Stimulated activated CD4-positive, alpha-beta T cell treated with anti-CD3 and anti-CD28 coated beads, Interleukin-4, amount 100 ng/mL, for 4 hours (primary cell): Measurements from ENCODE around the gene TCFL5.

ENCODE experiments used
- DNase-seq, 2 experiments: peaks; one replicate each; pipeline ENCODE4 v3.0.0-alpha.2; 2020

TCFL5 gene

GRCh38 chr20:62861726-62862336 is at the start of gene TCFL5:
TSS of gene TCFL5 (minus strand) at chr20:62861822. CDS start at chr20:62861670, 152 bp downstream.
- DNase-seq: peak; percentile 89 to 96

DNA sequence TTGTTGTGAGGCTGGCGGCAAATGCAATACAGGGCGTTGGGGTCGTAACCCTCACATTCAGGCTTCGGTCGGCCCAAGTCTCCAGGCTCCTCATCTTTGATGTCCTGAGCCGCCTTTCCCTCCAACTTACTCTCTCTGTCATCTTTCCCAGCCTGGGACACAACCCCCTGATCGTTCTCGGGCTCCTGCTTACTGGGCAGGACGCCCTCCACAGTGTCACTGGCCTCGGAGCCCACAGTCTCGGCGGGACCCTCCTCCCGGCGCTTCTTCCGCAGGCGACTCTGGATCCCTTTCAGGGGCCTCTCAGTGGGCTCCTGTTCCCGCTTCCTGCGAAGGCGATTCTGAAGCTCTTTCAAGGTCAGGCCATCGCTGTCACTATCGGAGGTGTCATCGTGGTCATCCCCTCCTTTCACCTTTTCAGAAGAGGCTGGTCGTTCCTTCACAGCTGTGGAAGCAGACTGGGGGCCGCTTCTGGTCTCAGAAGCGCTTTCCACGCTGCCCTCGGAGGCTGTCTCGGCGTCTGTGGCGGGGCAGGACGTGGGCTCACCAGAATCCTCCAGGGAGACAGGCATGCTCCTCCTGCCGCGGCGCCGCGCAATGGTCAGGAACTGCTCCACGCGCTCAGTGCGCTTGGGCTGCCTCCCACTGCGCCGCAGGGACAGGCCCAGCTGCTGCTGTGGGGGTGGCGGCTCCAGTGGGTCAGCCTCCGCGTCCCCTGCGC is 49.3 kb upstream of the TCFL5 start:
- no peak for DNase-seq

- DNase-seq: no peak
These were observed 48.7 kb upstream of the TCFL5 start for GRCh38 chr20:62910217-62910766.

GRCh38 chr20:62908971-62909791 is 47.6 kb upstream of the TCFL5 start:
- no peak for DNase-seq

- no peak for DNase-seq
These were observed 46.0 kb upstream of the TCFL5 start for GRCh38 chr20:62907384-62908317.

GRCh38 chr20:62906647-62907375 is 45.2 kb upstream of the TCFL5 start:
- no peak for DNase-seq

DNA sequence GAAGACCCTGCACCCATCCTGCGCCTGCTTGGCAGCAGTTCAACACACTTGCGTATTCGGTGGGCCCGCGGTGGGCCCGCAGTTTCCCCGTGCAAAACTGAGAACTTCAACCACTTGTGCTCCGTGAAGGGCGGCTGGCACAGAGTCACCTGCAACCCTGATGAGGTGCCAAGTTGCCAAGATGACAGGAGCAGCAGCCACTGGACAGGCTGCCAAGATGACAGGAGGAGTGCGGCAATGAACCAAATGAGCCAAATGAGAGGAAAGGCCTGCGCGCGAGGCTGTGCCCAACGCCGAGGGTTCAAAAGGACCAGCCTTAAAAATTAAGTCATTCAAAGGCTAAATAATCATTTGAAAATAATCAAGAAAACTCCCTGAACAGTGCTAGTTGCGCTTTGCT is 44.6 kb upstream of the TCFL5 start:
- no peak for DNase-seq

DNA sequence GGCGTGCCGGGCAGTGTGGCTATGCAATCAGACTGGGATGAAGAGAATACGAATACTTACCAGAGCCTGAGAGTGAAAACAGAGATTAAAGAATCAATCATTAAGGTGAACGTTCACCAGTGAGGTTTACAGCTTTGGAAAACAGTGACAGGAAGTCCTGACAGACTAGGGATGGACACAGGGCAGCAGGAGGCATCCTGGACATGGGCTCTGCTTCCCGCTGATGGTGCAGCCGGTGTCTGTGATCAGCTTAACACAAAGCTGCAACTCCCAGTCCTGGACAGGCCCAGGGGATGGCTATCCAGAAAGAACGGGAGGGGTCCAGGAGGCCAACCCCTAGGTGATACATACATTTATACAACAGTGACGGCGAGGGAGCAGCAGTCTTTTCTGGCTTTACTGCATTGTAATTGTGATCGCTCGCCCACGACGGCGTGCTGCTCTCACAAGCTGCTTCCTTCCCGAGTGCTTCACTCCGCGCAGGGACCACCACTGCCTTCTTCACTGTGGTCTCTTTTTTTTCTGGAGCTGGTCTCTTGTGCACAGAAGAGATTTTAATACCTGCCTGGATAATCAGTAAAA is 44.0 kb upstream of the TCFL5 start:
- no peak for DNase-seq

- no peak for DNase-seq
These were observed 41.4 kb upstream of the TCFL5 start for GRCh38 chr20:62902926-62903615.

- DNase-seq: no peak
These were observed 40.3 kb upstream of the TCFL5 start for GRCh38 chr20:62901891-62902290.

DNA sequence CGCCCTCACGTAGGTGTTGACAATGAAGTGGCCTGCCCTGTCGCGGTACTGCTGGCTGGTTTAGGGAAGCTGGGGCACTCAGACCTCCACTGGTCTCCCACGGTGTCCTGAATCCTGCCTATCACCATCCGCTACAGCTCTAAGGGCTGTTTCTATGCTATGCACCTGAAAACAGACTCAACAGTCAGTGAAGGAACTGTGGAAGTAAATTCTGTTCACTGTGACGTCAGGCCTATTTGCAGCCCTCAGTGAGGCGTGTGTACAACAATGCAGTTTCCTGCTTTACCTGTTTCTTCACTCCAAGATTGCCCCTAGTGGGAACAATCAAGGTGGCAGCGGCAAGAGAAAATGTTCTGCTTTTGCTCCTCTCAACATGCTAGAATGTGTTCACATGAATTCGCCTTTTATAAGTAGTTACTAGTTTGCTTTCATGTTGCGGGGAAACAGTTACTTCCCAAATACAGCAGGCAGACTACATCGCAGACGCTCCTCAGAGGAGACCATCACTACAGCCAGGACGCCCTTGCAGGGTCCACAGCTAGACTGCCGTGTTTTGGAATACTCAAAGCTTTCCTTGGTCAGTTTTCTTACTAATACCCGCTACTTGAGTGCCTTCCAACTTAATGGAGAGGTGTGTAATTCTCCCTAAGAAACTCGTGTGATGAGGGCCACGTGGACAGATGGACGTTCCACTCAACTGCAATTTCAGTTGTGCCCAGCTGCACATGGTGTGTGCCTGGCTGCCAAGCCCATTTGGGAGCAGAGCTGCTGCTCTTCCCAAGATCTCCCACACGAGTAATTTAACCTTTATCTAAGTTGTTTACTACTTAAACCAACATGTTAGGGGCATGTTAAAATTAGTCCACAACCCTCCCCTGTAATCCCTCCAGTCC is 39.3 kb upstream of the TCFL5 start:
- DNase-seq: no peak

- DNase-seq: peak; percentile 66 to 67
These were observed 38.5 kb upstream of the TCFL5 start for GRCh38 chr20:62900052-62900691.

DNA sequence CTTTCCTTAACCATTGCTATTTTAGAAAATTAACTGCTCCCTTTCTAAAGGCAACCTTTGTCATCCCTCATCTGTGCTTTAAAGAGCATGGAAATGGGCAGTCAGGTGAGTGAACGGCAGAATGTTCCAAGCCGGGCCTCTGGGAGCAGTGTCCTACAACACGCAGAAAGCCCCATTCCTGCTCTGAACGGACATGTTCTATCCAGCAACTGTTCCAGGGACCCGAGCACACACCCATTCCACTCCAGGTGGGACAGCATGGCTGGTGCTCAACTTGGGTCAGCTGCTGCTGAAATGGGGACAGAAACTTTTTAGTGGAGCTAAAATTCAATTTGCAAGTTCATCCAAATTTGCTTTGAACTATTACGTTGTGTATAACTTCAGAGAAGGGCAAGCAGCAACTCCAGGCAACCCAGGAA is 38.0 kb upstream of the TCFL5 start:
- no peak for DNase-seq

DNA sequence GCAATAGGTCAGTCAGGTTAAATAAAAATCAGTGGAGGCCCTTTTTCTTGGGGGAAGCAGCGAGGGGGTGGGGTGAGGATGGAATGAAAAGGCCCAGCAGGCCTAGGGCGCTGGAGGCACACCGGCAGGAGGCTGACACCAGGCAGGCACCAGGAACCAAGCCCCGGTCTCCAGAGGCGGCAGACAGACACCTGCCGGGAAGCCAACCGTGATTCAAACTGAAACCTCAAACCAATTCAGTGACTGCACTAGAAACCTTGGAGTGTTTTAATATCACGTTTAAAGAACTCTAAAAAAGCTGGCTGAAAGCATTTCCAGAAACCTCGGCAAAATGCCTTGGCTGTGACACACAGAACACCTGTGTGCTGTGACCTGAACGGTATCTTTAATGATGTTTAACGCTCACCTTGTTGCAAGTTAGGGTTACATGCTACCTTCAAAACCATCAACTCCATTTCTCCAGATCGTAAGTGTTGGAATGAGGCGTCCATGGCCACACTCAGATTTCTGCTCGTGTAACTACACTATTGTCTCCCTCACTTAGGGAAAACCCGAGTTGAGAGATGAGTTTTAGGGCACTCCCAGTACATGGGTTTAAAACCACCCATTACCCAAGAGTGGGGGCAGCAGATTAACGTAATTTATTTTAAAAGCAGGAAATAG is 37.5 kb upstream of the TCFL5 start:
- DNase-seq: peak in 1 of 2 experiments; percentile 35

DNA sequence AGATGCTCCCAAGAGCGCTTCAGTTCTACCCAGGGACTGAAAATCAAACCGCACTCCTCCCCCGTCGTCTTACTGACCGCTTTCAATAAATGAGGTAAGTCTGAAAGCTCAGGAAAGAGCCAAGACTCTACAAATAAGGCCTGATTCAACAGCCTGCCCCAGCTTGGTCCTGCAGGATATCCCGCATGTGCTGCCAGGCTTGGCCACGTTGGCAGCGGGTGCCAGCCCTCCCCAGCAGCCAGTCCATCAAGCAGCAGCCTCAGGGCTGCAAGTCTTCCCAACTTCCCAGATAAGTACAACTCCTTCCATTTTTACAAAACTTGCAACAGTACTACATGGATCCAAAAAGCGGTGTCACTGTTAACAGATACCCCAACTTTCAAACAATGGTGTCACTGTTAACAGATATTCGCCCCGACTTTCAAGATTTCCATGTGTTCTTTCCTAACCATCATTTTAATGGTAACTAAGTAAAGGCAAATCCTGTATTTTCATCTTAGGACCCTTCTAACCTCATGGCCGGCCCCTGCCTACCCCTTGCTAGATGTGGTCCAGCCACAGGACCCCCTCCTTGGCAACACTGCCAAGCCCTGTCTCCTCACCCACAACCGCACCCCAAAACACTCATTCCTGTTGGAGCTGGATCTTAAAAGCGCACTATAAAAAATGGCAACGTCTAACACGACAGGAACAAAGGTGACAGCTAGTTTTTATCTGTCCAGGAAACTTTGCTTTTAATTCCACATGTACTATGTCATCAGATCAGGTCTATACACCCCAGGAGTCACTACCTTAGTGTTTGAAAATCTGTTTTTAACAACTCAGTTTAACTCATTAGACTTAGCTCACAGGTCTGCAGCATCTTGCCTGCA is 36.7 kb upstream of the TCFL5 start:
- DNase-seq: no peak

DNA sequence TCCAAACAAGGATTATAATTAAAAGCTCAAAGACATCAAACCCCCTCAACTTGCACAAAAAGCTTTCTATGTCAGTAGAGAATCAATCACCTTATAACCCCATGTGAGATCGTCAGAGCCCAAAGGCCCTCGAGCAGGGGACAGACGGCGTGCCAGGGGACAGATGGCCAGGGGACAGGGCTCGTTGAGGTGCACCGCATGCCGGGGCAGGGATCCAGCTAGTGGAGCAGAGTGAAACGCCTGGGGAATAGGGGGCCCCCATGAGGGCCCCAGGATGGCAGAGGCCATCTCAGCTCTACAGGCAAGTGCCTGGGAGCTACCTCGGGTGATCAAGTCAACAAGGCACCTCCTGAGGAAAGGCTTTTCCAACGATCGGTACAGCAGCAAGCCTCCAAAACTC is 36.0 kb upstream of the TCFL5 start:
- no peak for DNase-seq

DNA sequence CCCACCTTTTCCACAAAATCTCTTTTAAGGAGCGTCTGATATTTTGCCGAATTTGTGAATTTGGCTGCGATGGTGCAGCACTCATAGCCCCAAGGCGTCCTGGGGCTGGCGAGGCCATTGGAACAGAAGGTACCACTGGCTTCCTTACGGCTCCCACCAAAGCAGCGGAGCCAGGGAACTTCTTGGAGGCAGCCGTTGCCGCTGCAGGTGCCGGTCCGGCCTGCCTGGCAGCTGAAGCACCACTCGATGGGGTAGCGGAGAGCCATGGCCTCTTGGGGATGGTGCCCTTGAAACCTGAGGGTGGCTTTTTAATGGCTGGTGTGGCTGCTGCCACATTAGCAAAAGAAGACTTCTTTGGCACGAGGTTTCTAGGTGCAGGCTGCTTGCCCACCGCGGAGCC is 34.9 kb upstream of the TCFL5 start:
- no peak for DNase-seq
